Gastroesophageal sphincter (tissue), 4 donors: ENCODE data around the gene ADAMTS12. TPM values are rescaled to one million over a fixed set of nuclear protein-coding genes. Genes with fewer than 3 reads are reported as not detected.

Experiments
- ATAC-seq: fragments of 150-250 bp; one replicate; pipeline ENCODE4 v1.9.1; 2016; ENCODE audit warnings: mild to moderate bottlenecking, moderate library complexity
- H3K27ac ChIP-seq, 4 donors: fragments of 200-600 bp; sonication (generic) in 3 of 4; 1 replicate in 3 of 4; 2 replicates in 1 of 4; pipeline ENCODE4 v1.5.1; 2016 to 2019
- H3K27me3 ChIP-seq: fragments of 200-600 bp; sonication (generic); one replicate; pipeline ENCODE4 v1.5.1; 2019
- H3K36me3 ChIP-seq, 2 donors: fragments of 200-600 bp; sonication (generic); one replicate each; pipeline ENCODE4 v1.5.1; 2019; ENCODE audit warnings: control low read depth in 1 of 2
- H3K4me1 ChIP-seq, 3 donors: fragments of 200-600 bp; sonication (generic); 1 replicate in 2 of 3; 2 replicates in 1 of 3; pipeline ENCODE4 v1.5.1; 2016 to 2019; ENCODE audit warnings: control low read depth in 2 of 3
- H3K4me3 ChIP-seq, 2 donors: fragments of 200-600 bp; sonication (generic); one replicate each; pipeline ENCODE4 v1.5.1; 2019; ENCODE audit warnings: mild to moderate bottlenecking in 1 of 2, moderate library complexity in 1 of 2
- H3K9me3 ChIP-seq, 3 donors: fragments of 200-600 bp; sonication (generic); one replicate each; pipeline ENCODE4 v1.5.1; 2017 to 2019; ENCODE audit warnings: control low read depth in 2 of 3
- CTCF ChIP-seq, 4 experiments: fragments of 200-600 bp in 2 of 4; fragments of 450-650 bp in 2 of 4; sonication (generic) in 1 of 4; IDR thresholded peaks; one replicate each; pipeline ENCODE4 v1.5.1; 2017 to 2019; ENCODE audit warnings: antibody characterized with exemption in 4 of 4, mild to moderate bottlenecking in 2 of 4, moderate library complexity in 2 of 4
- EP300 ChIP-seq: sonication (generic); formaldehyde crosslinking; IDR thresholded peaks from one replicate; pipeline ENCODE4 v1.6.1; 2017; ENCODE audit warnings: antibody characterized with exemption, mild to moderate bottlenecking
- POLR2A ChIP-seq, 2 donors: fragments of 450-650 bp; IDR thresholded peaks; one replicate each; pipeline ENCODE4 v1.6.1; 2017; ENCODE audit warnings: antibody characterized with exemption in 2 of 2, mild to moderate bottlenecking in 2 of 2, moderate library complexity in 1 of 2
- POLR2AphosphoS5 ChIP-seq: sonication (generic); formaldehyde crosslinking; IDR thresholded peaks from one replicate; pipeline ENCODE4 v1.6.1; 2017; ENCODE audit warnings: antibody characterized with exemption
- WGBS, 2 donors: methylation state at CpG; one replicate each; pipeline ENCODE4 v1.1.5; 2018; ENCODE audit warnings: low coverage in 1 of 2; 5-methylcytosine and 5-hydroxymethylcytosine counted together
- total RNA-seq, 4 donors: library from RNA; depleted of rRNA; stranded (reverse); fragments of >200 nt; gene quantifications; one replicate each; pipeline ENCODE4 v1.1.0, GENCODE V29; 2016

Gene ADAMTS12
- total RNA-seq, 4 donors from 2014 or later, result 2.6 to 6.5 (median 5.2) TPM

GRCh38 chr5:33934176-33934575, 42.4 kb upstream of the ADAMTS12 start:
- Histone ChIP-seq H3K4me1 (peaks cover 0 to 28% (median 10%) of the 10 kb centered on the region in 3 donors), H3K36me3 (no peaks in the 10 kb centered on the region), H3K27ac (no peak overlapping the region), H3K27me3 (peaks cover 37% of the 10 kb centered on the region), H3K4me3 (no peak overlapping the region), H3K9me3 (no peaks in the 10 kb centered on the region)
- WGBS, 2 donors, result 76 to 88% methylated on average over 1 of the region's 1 CpG
- no peak for ATAC-seq
- no peak for TF ChIP-seq POLR2A (IDR thresholded peaks at IDR 0.05)
- no peak for TF ChIP-seq CTCF (IDR thresholded peaks at IDR 0.05)
- TF ChIP-seq EP300, result no peak
- TF ChIP-seq POLR2AphosphoS5, result no peak

- H3K4me1 ChIP-seq, result peaks cover 0 to 28% (median 10%) of the 10 kb centered on the region in 3 donors
- no peak for ATAC-seq
- 85 to 88% methylated on average over 2 to 3 of the region's 3 CpGs for WGBS, 2 donors
- no peak overlapping the region for H3K4me3 ChIP-seq
- H3K27ac ChIP-seq, result no peak overlapping the region
- H3K36me3 ChIP-seq, result no peaks in the 10 kb centered on the region
- TF ChIP-seq POLR2A (IDR thresholded peaks at IDR 0.05) (no peak), POLR2AphosphoS5 (no peak), CTCF (IDR thresholded peaks at IDR 0.05) (no peak), EP300 (no peak)
- peaks cover 33% of the 10 kb centered on the region for H3K27me3 ChIP-seq
- no peaks in the 10 kb centered on the region for H3K9me3 ChIP-seq
Measured at GRCh38 chr5:33933723-33934169, 42.0 kb upstream of the ADAMTS12 start.

- Histone ChIP-seq H3K4me1 (peaks cover 0 to 7% (median 4%) of the 10 kb centered on the region in 3 donors), H3K4me3 (no peak overlapping the region), H3K9me3 (no peaks in the 10 kb centered on the region), H3K27me3 (peaks cover 7% of the 10 kb centered on the region), H3K27ac (no peak overlapping the region), H3K36me3 (no peaks in the 10 kb centered on the region)
- WGBS, 2 donors, result 72% methylated on average over 5 of the region's 5 CpGs
- no peak for TF ChIP-seq EP300
- TF ChIP-seq CTCF (IDR thresholded peaks at IDR 0.05), result no peak
- TF ChIP-seq POLR2A (IDR thresholded peaks at IDR 0.05), result no peak
- no peak for TF ChIP-seq POLR2AphosphoS5
- ATAC-seq, result no peak
Measured at GRCh38 chr5:33931136-33931535, 39.3 kb upstream of the ADAMTS12 start.

GRCh38 chr5:33929925-33930690, 38.3 kb upstream of the ADAMTS12 start:
- no peak for ATAC-seq
- Histone ChIP-seq H3K9me3 (no peaks in the 10 kb centered on the region), H3K27ac (no peak overlapping the region), H3K27me3 (no peaks in the 10 kb centered on the region), H3K36me3 (no peaks in the 10 kb centered on the region), H3K4me1 (no peaks in the 10 kb centered on the region), H3K4me3 (no peak overlapping the region)
- 90 to 100% methylated on average over 1 of the region's 6 CpGs for WGBS, 2 donors
- TF ChIP-seq POLR2A (IDR thresholded peaks at IDR 0.05) (no peak), POLR2AphosphoS5 (no peak), CTCF (IDR thresholded peaks at IDR 0.05) (no peak), EP300 (no peak)

GRCh38 chr5:33928283-33928682, 36.5 kb upstream of the ADAMTS12 start:
- H3K9me3 ChIP-seq, result no peaks in the 10 kb centered on the region
- H3K27ac ChIP-seq, result no peak overlapping the region
- no peaks in the 10 kb centered on the region for H3K36me3 ChIP-seq
- no peak for ATAC-seq
- TF ChIP-seq POLR2A (IDR thresholded peaks at IDR 0.05) (no peak), POLR2AphosphoS5 (no peak), EP300 (no peak), CTCF (IDR thresholded peaks at IDR 0.05) (no peak)
- no peaks in the 10 kb centered on the region for H3K27me3 ChIP-seq
- no peak overlapping the region for H3K4me3 ChIP-seq
- 73 to 94% methylated on average over 2 of the region's 2 CpGs for WGBS, 2 donors
- no peaks in the 10 kb centered on the region for H3K4me1 ChIP-seq
